Thyroid gland (tissue), 4 donors: ENCODE data around the gene KMT2E. TPM values are rescaled to one million over a fixed set of nuclear protein-coding genes. Genes with fewer than 3 reads are reported as not detected.

Source experiments
- DNase-seq, 2 donors: peaks; one replicate each; pipeline ENCODE4 v3.0.0-alpha.2; 2019
- H3K27ac ChIP-seq, 3 donors: fragments of 200-600 bp; sonication (generic); 1 replicate in 2 of 3; 2 replicates in 1 of 3; pipeline ENCODE4 v1.5.1; 2016 to 2019; ENCODE audit warnings: mild to moderate bottlenecking in 1 of 3, moderate library complexity in 1 of 3
- H3K27me3 ChIP-seq: fragments of 200-600 bp; sonication (generic); one replicate; pipeline ENCODE4 v1.5.1; 2019
- H3K36me3 ChIP-seq, 2 donors: fragments of 200-600 bp; sonication (generic); one replicate each; pipeline ENCODE4 v1.5.1; 2016 to 2019
- H3K4me1 ChIP-seq, 2 donors: fragments of 200-600 bp; sonication (generic); one replicate each; pipeline ENCODE4 v1.5.1; 2017 to 2019
- H3K4me3 ChIP-seq, 3 donors: fragments of 200-600 bp; sonication (generic); replicated peaks in 1 of 3; 1 replicate in 2 of 3; 2 replicates in 1 of 3; pipeline ENCODE4 v1.5.1; 2016; ENCODE audit warnings: mild to moderate bottlenecking in 1 of 3
- H3K9me3 ChIP-seq: fragments of 200-600 bp; sonication (generic); one replicate; pipeline ENCODE4 v1.5.1; 2017
- CTCF ChIP-seq, 6 experiments: fragments of 200-600 bp in 3 of 6; fragments of 450-650 bp in 3 of 6; sonication (generic) in 3 of 6; IDR thresholded peaks; one replicate each; pipeline ENCODE4 v1.5.1; 2016 to 2019; ENCODE audit warnings: antibody characterized with exemption in 6 of 6, mild to moderate bottlenecking in 2 of 6, inconsistent platforms in 1 of 6, moderate library complexity in 1 of 6
- POLR2A ChIP-seq, 2 donors: fragments of 450-650 bp; IDR thresholded peaks; one replicate each; pipeline ENCODE4 v1.6.1; 2017; ENCODE audit warnings: antibody characterized with exemption in 2 of 2, mild to moderate bottlenecking in 2 of 2, moderate library complexity in 1 of 2
- WGBS, 2 donors: methylation state at CpG; one replicate each; pipeline ENCODE4 v1.1.5; 2017; 5-methylcytosine and 5-hydroxymethylcytosine counted together
- intact Hi-C: fragments of 100-400 bp; cut with DNase I; formaldehyde crosslinking; loops from one replicate; pipeline ENCODE4 v1.15.1; 2023
- total RNA-seq, 4 donors: library from RNA; depleted of rRNA; stranded (reverse); fragments of >200 nt; gene quantifications; one replicate each; pipeline ENCODE4 v1.2.3, GENCODE V29; 2016

The KMT2E gene
- total RNA-seq, 4 donors from 2014 or later, result 111 to 181 (median 160) TPM

GRCh38 chr7:105132835-105133234 is 118.8 kb downstream of the KMT2E start:
- no peak for DNase-seq
- Histone ChIP-seq H3K36me3 (peaks cover 0 to 8% of the 10 kb centered on the region in 2 donors), H3K4me1 (no peaks in the 10 kb centered on the region), H3K4me3 (no peak overlapping the region), H3K27ac (no peak overlapping the region), H3K9me3 (no peaks in the 10 kb centered on the region), H3K27me3 (no peaks in the 10 kb centered on the region)
- intact Hi-C loops, result no loop called here
- WGBS, 2 donors, result 96 to 98% methylated on average over 10 of the region's 10 CpGs
- TF ChIP-seq CTCF (IDR thresholded peaks at IDR 0.05) (no peak), POLR2A (IDR thresholded peaks at IDR 0.05) (no peak)

- TF ChIP-seq CTCF (IDR thresholded peaks at IDR 0.05) (no peak), POLR2A (IDR thresholded peaks at IDR 0.05) (no peak)
- Histone ChIP-seq H3K27me3 (no peaks in the 10 kb centered on the region), H3K9me3 (no peaks in the 10 kb centered on the region), H3K27ac (no peak overlapping the region), H3K36me3 (peaks cover 0 to 10% of the 10 kb centered on the region in 2 donors), H3K4me1 (no peaks in the 10 kb centered on the region), H3K4me3 (no peak overlapping the region)
- WGBS, 2 donors, result 95 to 96% methylated on average over 6 to 7 of the region's 7 CpGs
- intact Hi-C loops, result no loop called here
- no peak for DNase-seq
Observed at GRCh38 chr7:105133358-105133757, 119.4 kb downstream of the KMT2E start.

GRCh38 chr7:105133986-105134655 is 120.1 kb downstream of the KMT2E start:
- no peak overlapping the region for H3K4me3 ChIP-seq
- no peaks in the 10 kb centered on the region for H3K9me3 ChIP-seq
- intact Hi-C loops, result no loop called here
- TF ChIP-seq CTCF (IDR thresholded peaks at IDR 0.05), result no peak
- TF ChIP-seq POLR2A (IDR thresholded peaks at IDR 0.05), result no peak
- H3K36me3 ChIP-seq, result peaks cover 0 to 12% of the 10 kb centered on the region in 2 donors
- 80 to 81% methylated on average over 9 of the region's 9 CpGs for WGBS, 2 donors
- no peak for DNase-seq
- no peaks in the 10 kb centered on the region for H3K27me3 ChIP-seq
- no peaks in the 10 kb centered on the region for H3K4me1 ChIP-seq
- H3K27ac ChIP-seq, result no peak overlapping the region

DNA sequence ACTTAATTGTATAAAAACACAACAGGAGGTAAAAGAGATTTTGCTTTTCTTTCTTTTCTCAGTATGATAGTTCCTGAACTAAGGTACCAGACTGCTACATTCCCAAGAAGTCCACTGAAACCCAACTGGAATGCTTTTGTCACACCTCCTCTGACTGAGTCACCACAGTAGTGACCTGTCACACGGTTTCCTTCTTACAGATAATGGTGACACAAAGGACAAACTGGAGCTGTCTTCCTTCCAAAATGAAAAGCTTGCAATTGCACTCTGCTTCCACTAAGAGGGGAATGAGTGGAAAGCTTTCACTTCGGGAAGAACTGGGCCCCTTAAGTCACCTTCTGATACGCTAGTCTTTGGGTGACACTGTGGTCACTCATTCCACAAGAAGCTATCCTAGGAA is 122.2 kb downstream of the KMT2E start:
- Histone ChIP-seq H3K27ac (no peak overlapping the region), H3K4me3 (no peak overlapping the region), H3K9me3 (no peaks in the 10 kb centered on the region), H3K27me3 (no peaks in the 10 kb centered on the region), H3K36me3 (peaks cover 0 to 12% of the 10 kb centered on the region in 2 donors), H3K4me1 (no peaks in the 10 kb centered on the region)
- no peak for TF ChIP-seq POLR2A (IDR thresholded peaks at IDR 0.05)
- no peak for TF ChIP-seq CTCF (IDR thresholded peaks at IDR 0.05)
- 78 to 85% methylated on average over 3 of the region's 3 CpGs for WGBS, 2 donors
- DNase-seq, result no peak
- intact Hi-C loops, result no loop called here

- no peak overlapping the region for H3K4me3 ChIP-seq
- WGBS, 2 donors, result 95 to 97% methylated on average over 4 of the region's 4 CpGs
- no peak for TF ChIP-seq POLR2A (IDR thresholded peaks at IDR 0.05)
- no peak for TF ChIP-seq CTCF (IDR thresholded peaks at IDR 0.05)
- DNase-seq, result no peak
- no peaks in the 10 kb centered on the region for H3K4me1 ChIP-seq
- no peaks in the 10 kb centered on the region for H3K27me3 ChIP-seq
- no peak overlapping the region for H3K27ac ChIP-seq
- H3K9me3 ChIP-seq, result no peaks in the 10 kb centered on the region
- peaks cover 0 to 8% of the 10 kb centered on the region in 2 donors for H3K36me3 ChIP-seq
- intact Hi-C loops, result no loop called here
Observed at GRCh38 chr7:105137898-105138297, 123.9 kb downstream of the KMT2E start.
